Type B pancreatic cell (in vitro differentiated cells): ENCODE measurements around the gene FDX1. TPM values are rescaled to one million over a fixed set of nuclear protein-coding genes. Genes with fewer than 3 reads are reported as not detected.

Experiments
- DNase-seq: peaks from one replicate; pipeline ENCODE4 v3.0.0; 2021; ENCODE audit warnings: mixed read lengths; ENCODE audit not compliant: unreplicated experiment; ENCODE audit errors: extremely low spot score
- H3K27ac Mint-ChIP-seq: 2 replicates; pipeline ENCODE4 v1.8.0; 2021; ENCODE audit warnings: mild to moderate bottlenecking, mixed read lengths
- H3K27me3 Mint-ChIP-seq: 2 replicates; pipeline ENCODE4 v1.8.0; 2021; ENCODE audit warnings: mixed read lengths
- H3K36me3 Mint-ChIP-seq: 2 replicates; pipeline ENCODE4 v1.8.0; 2021; ENCODE audit warnings: mixed read lengths
- H3K4me1 Mint-ChIP-seq: one replicate; pipeline ENCODE4 v1.8.0; 2021; ENCODE audit warnings: mixed read lengths; ENCODE audit not compliant: unreplicated experiment
- H3K4me3 Mint-ChIP-seq: 2 replicates; pipeline ENCODE4 v1.8.0; 2021; ENCODE audit warnings: mild to moderate bottlenecking, mixed read lengths
- H3K9me3 Mint-ChIP-seq: 2 replicates; pipeline ENCODE4 v1.8.0; 2021; ENCODE audit warnings: mixed read lengths
- total RNA-seq: library from RNA; stranded (reverse); gene quantifications from 2 replicates; pipeline ENCODE4 v1.2.1, GENCODE V29; 2021; ENCODE audit warnings: low replicate concordance
- TF ChIP-seq, protein P1 (sequence below): fragments of 200-600 bp; sonication (generic); conservative IDR thresholded peaks from 2 replicates; pipeline ENCODE4 v1.5.0; 2021; ENCODE audit warnings: antibody characterized with exemption, mild to moderate bottlenecking

FDX1 gene
- total RNA-seq, 1 donor from 2014 or later = 14.6 TPM

DNA sequence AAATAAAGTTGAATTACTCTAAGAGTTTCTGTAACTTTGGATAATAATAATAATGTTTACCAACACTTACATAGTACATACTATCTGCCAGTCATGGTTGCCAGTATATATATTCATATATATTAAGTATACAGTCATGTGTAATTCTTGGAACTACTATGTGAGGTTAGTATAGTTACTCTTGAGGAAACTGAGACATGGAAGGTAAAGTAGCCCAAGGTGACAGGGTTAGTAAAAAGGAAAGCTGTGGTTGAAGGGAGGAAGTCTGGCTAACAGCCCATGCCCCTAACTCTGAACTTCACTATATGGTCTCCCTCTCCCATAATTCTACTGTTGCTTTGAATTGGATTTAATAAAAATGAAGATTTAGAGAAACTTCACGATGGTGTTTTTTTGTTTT is 24.9 kb downstream of the FDX1 start:
- no peak for DNase-seq
- Mint-ChIP-seq H3K4me1 (no peaks in the 10 kb centered on the region), H3K9me3 (no peaks in the 10 kb centered on the region), H3K4me3 (no peak overlapping the region), H3K27me3 (no peaks in the 10 kb centered on the region), H3K36me3 (peaks cover 12% of the 10 kb centered on the region), H3K27ac (no peak overlapping the region)
- TF ChIP-seq, protein P1, sequence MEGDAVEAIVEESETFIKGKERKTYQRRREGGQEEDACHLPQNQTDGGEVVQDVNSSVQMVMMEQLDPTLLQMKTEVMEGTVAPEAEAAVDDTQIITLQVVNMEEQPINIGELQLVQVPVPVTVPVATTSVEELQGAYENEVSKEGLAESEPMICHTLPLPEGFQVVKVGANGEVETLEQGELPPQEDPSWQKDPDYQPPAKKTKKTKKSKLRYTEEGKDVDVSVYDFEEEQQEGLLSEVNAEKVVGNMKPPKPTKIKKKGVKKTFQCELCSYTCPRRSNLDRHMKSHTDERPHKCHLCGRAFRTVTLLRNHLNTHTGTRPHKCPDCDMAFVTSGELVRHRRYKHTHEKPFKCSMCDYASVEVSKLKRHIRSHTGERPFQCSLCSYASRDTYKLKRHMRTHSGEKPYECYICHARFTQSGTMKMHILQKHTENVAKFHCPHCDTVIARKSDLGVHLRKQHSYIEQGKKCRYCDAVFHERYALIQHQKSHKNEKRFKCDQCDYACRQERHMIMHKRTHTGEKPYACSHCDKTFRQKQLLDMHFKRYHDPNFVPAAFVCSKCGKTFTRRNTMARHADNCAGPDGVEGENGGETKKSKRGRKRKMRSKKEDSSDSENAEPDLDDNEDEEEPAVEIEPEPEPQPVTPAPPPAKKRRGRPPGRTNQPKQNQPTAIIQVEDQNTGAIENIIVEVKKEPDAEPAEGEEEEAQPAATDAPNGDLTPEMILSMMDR = no peak

DNA sequence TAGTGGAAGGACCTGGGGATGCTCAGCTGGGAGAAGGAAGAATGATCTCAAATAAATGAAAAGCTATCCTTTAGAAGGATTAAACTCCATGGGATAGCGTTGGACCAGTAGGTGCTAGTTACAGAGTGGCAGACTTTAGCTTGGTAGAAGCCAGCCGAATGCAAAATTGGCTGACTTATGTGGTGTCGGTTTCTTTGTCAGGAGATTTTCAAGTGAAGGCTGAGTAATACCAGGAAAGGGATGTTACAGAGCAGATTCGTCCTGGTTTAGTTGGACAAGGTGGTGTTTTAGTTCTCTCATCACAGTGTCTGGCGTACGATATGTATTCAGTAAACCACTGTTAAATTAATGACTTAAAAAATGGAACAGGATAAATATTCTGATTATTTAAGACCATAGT is 26.0 kb downstream of the FDX1 start:
- TF ChIP-seq, protein P1 = no peak
- Mint-ChIP-seq H3K4me1 (no peaks in the 10 kb centered on the region), H3K4me3 (no peak overlapping the region), H3K27me3 (no peaks in the 10 kb centered on the region), H3K9me3 (no peaks in the 10 kb centered on the region), H3K27ac (no peak overlapping the region), H3K36me3 (peaks cover 16% of the 10 kb centered on the region)
- no peak for DNase-seq

DNA sequence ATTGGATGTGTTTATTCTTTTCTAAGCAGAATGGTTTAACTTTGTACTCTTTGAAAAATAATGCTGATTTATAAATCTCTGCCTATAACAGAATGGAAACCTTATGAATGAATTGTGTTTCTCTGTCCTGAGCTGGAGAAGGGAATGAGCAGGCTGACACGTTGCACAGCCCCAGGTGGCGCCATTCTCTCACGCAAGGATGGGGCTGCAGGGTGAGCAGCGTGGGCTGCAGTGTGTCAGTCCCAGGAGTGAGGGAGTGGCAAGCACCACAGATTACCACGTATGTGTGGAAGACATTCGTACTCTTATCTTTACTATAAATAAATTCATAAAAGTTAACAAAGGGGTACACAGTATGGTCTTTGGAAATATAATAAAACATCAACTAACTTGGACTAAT is 33.4 kb downstream of the FDX1 start:
- DNase-seq = no peak
- peaks cover 24% of the 10 kb centered on the region for H3K36me3 Mint-ChIP-seq
- H3K27ac Mint-ChIP-seq = no peak overlapping the region
- H3K4me1 Mint-ChIP-seq = peaks cover 10% of the 10 kb centered on the region
- TF ChIP-seq, protein P1 = peak; percentile 77
- H3K4me3 Mint-ChIP-seq = no peak overlapping the region
- no peaks in the 10 kb centered on the region for H3K9me3 Mint-ChIP-seq
- no peaks in the 10 kb centered on the region for H3K27me3 Mint-ChIP-seq

DNA sequence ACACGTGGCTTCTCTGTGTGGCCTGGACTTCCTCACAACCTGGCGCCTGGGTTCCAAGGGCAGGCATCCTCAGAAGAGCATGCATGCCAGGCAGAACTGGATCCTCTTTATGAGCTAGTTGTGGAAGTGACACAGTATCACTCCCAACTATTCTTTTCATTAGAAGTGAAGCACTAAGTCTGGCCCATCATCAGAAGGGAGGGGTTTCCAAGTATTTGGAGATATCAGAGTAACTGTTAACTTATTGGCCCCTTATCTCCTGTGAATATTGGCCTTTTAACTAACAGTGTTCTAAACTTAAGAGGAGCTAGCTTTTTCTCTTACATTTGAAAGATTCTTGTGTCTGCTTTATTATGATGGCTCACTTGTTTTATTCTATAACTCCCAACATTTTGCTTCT is 35.5 kb downstream of the FDX1 start:
- peaks cover 10% of the 10 kb centered on the region for H3K4me1 Mint-ChIP-seq
- TF ChIP-seq, protein P1 = no peak
- H3K9me3 Mint-ChIP-seq = no peaks in the 10 kb centered on the region
- H3K36me3 Mint-ChIP-seq = peaks cover 18% of the 10 kb centered on the region
- H3K27ac Mint-ChIP-seq = no peak overlapping the region
- no peak overlapping the region for H3K4me3 Mint-ChIP-seq
- no peaks in the 10 kb centered on the region for H3K27me3 Mint-ChIP-seq
- DNase-seq = no peak

DNA sequence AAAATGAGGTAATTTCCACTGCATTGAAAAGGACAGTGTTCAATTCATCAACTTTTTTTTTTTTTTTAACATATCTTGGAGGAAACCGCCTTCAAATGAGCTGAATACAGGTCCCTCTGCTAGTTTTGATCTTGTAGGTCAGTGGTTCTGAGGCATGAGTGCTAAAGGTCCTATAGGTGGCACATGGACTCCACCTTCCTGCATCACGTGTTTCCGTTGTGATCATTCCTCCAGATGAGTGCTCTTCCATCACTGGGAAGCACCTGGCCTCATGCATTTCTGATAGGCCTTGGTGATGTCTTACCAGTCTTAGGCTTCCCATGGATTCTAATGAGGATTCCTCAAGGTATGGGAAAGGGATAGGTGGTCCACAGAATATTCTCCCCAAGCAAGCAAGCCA is 37.8 kb downstream of the FDX1 start:
- peaks cover 15% of the 10 kb centered on the region for H3K36me3 Mint-ChIP-seq
- no peak overlapping the region for H3K4me3 Mint-ChIP-seq
- DNase-seq = no peak
- no peak overlapping the region for H3K27ac Mint-ChIP-seq
- H3K27me3 Mint-ChIP-seq = no peaks in the 10 kb centered on the region
- TF ChIP-seq, protein P1 = no peak
- peaks cover 4% of the 10 kb centered on the region for H3K4me1 Mint-ChIP-seq
- H3K9me3 Mint-ChIP-seq = peaks cover 6% of the 10 kb centered on the region

DNA sequence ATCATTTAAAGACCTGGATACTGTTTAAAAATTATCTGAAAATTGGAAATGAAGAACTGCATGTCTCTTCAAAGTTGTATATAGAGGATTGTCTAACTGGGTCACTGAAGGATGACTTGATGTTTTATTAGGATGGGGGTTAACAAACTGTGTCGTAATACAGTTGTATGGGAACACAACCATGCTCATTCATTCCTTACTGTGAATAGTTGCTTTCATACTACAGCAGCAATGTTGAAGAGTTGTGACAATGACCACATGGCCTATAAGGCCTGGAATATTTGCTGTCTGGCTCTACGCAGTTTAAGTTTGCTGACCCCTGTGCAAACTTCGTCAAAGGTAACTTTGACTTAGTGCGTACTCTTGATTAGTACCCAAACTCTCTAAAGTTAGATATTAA is 38.4 kb downstream of the FDX1 start:
- Mint-ChIP-seq H3K9me3 (peaks cover 6% of the 10 kb centered on the region), H3K4me3 (no peak overlapping the region), H3K27me3 (no peaks in the 10 kb centered on the region), H3K4me1 (peaks cover 2% of the 10 kb centered on the region), H3K27ac (no peak overlapping the region), H3K36me3 (peaks cover 13% of the 10 kb centered on the region)
- DNase-seq = no peak
- TF ChIP-seq, protein P1 = no peak
